LoVo (cell line): ENCODE data around the gene DGKB.

Experiments used
- DNase-seq: peaks from one replicate; pipeline ENCODE4 v3.0.0-alpha.2; 2016; ENCODE audit warnings: low spot score

DGKB gene

DNA sequence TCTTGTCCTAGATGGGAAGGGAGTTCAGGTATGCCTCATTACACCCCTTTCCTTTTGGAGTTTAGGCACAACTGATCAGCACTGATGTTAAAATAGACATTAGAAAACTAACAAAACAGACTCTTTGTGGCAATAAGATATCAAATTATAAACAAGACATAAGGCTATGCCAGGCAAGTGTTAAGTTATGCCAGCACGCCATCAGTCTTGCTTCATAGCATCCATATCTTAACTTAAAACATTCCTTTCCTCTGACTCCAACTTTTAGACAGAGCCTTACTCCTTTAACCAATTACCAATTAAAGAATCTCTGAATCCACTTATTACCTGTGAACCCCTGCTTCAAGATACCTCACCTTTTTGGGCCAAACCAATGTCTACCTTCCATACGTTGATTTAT is 786.9 kb downstream of the DGKB start:
- DNase-seq = no peak

GRCh38 chr7:14104861-14105260 is 797.7 kb downstream of the DGKB start:
- no peak for DNase-seq

DNA sequence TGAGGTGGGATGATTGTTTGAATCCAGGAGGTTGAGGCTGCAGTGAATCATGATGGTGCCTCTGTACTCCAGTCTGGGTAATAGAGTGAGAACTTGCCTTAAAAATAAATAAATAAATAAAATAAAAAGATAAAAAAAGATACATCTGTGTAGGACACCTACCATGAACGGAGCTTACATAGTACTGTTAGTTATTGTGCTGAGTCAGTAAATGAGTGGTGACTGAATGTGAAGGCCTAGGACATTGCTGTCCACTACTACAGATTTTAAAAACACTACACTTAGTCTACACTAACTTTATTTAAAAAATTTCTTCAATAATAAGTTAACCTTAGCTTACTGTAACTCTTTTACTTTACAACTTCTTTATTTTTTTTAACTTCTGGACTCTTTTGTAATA is 806.4 kb downstream of the DGKB start:
- no peak for DNase-seq

DNA sequence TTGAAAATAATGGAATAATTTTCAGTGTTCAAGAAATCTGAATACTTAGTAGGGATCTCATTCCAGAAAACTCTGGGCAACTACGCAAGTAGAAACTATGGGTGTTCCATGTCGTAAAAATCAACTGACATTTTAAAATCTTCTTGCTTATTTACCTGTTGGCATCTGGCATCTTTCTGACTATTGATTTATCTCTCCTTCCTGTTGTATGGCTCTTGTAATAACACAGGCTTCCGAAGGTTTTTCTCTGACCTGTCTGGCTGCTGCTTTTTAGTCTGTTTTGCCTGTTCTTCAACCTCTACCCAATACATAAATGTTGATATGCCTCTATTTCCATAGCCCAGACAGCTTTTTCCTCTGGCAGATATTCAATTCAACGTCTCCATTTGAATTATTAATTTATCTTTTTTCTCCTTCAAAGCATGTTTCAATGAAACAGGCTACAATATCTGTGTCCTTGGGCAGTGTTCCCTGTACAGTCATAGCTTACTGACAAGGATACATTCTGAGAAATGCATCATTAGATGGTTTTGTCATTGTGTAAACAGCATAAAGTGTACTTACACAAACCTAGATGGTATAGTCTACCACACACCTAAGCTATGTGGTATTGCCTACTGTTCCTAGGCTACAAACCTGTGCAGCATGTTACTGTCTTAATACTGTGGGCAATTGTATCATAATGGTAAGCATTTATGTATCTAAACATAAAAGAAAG is 807.2 kb downstream of the DGKB start:
- DNase-seq = no peak
